Measurements from ENCODE around the gene POLR1D.

- TF ChIP-seq CTCF (IDR thresholded peaks at IDR 0.05; ENCODE audit: low read depth, low read length) (no peak), POLR2A (IDR thresholded peaks at IDR 0.05; ENCODE audit: extremely low read depth, insufficient read length) (no peak)
These were observed 33.1 kb downstream of the POLR1D start for GRCh38 chr13:27654816-27655215.

Data from NB4 (cell line).